Neural progenitor cell (in vitro differentiated cells): ENCODE results near the gene MAP7. TPM values are rescaled to one million over a fixed set of nuclear protein-coding genes. Genes with fewer than 3 reads are reported as not detected.

Source experiments
- DNase-seq: peaks from one replicate; pipeline ENCODE4 v3.0.0-alpha.2; 2016; ENCODE audit warnings: low spot score
- H2AFZ ChIP-seq: fragments of 200-600 bp; sonication (generic); replicated peaks from 2 replicates; pipeline ENCODE4 v1.6.1; 2016; ENCODE audit warnings: antibody characterized with exemption
- H3F3A ChIP-seq: fragments of 200-600 bp; sonication (generic); 2 replicates; pipeline ENCODE4 v1.6.1; 2016; ENCODE audit warnings: antibody characterized with exemption, low read depth
- H3K27ac ChIP-seq: fragments of 200-600 bp; sonication (generic); 2 replicates; pipeline ENCODE4 v1.5.1; 2016; ENCODE audit warnings: mild to moderate bottlenecking
- H3K27me3 ChIP-seq: fragments of 200-600 bp; sonication (generic); 2 replicates; pipeline ENCODE4 v1.6.1; 2016; ENCODE audit warnings: mild to moderate bottlenecking, moderate library complexity
- H3K36me3 ChIP-seq: fragments of 200-600 bp; sonication (generic); 2 replicates; pipeline ENCODE4 v1.5.1; 2016
- H3K4me1 ChIP-seq: fragments of 200-600 bp; sonication (generic); 2 replicates; pipeline ENCODE4 v1.6.1; 2016; ENCODE audit warnings: mixed run types
- H3K4me2 ChIP-seq: fragments of 200-600 bp; sonication (generic); 2 replicates; pipeline ENCODE4 v1.6.1; 2016
- H3K4me3 ChIP-seq: fragments of 200-600 bp; sonication (generic); 2 replicates; pipeline ENCODE4 v1.5.1; 2016
- H3K79me2 ChIP-seq: fragments of 200-600 bp; sonication (generic); 2 replicates; pipeline ENCODE4 v1.6.1; 2016; ENCODE audit warnings: low read depth
- H3K9ac ChIP-seq: fragments of 200-600 bp; sonication (generic); 2 replicates; pipeline ENCODE4 v1.6.1; 2016
- H3K9me3 ChIP-seq: fragments of 200-600 bp; sonication (generic); 2 replicates; pipeline ENCODE4 v1.5.1; 2016; ENCODE audit warnings: low read depth
- H4K20me1 ChIP-seq: fragments of 200-600 bp; sonication (generic); 2 replicates; pipeline ENCODE4 v1.6.1; 2016; ENCODE audit warnings: low read depth
- H3K27ac Mint-ChIP-seq: 3 replicates; pipeline ENCODE4 v1.8.0; 2021; ENCODE audit warnings: mixed read lengths
- H3K27me3 Mint-ChIP-seq: 2 replicates; pipeline ENCODE4 v1.8.0; 2022; ENCODE audit warnings: low read depth, mild to moderate bottlenecking, inconsistent platforms, moderate library complexity, mixed read lengths; ENCODE audit not compliant: insufficient read depth
- H3K36me3 Mint-ChIP-seq: 3 replicates; pipeline ENCODE4 v1.8.0; 2021; ENCODE audit warnings: mixed read lengths
- H3K4me1 Mint-ChIP-seq: 3 replicates; pipeline ENCODE4 v1.8.0; 2021; ENCODE audit warnings: mixed read lengths
- H3K4me3 Mint-ChIP-seq: 3 replicates; pipeline ENCODE4 v1.8.0; 2021; ENCODE audit warnings: mild to moderate bottlenecking, moderate library complexity, mixed read lengths
- H3K9me3 Mint-ChIP-seq: 3 replicates; pipeline ENCODE4 v1.8.0; 2020; ENCODE audit warnings: mixed read lengths
- CTCF ChIP-seq: fragments of 200-600 bp; sonication (generic); IDR thresholded peaks from 2 replicates; pipeline ENCODE4 v1.5.1; 2017; ENCODE audit warnings: antibody characterized with exemption, mild to moderate bottlenecking
- EZH2 ChIP-seq: fragments of 200-600 bp; sonication (generic); IDR thresholded peaks from 2 replicates; pipeline ENCODE4 v1.6.1; 2017; ENCODE audit warnings: antibody characterized with exemption, mild to moderate bottlenecking, moderate library complexity
- EZH2phosphoT487 ChIP-seq: fragments of 200-600 bp; sonication (generic); IDR thresholded peaks from 2 replicates; pipeline ENCODE4 v1.6.1; 2017; ENCODE audit warnings: antibody characterized with exemption
- total RNA-seq: library from RNA; depleted of rRNA; stranded (reverse); fragments of >200 nt; gene quantifications from 2 replicates; pipeline ENCODE4 v1.2.3, GENCODE V29; 2015; ENCODE audit warnings: low replicate concordance

Gene MAP7
- total RNA-seq, 1 donor from 2014 or later: 9.0 TPM

- Histone ChIP-seq H3K4me1 (peaks cover 9% of the 10 kb centered on the region), H3K9ac (no peak overlapping the region), H3K9me3 (no peaks in the 10 kb centered on the region), H3K4me2 (no peak overlapping the region), H3K36me3 (no peaks in the 10 kb centered on the region), H3K4me3 (no peak overlapping the region), H3K79me2 (no peaks in the 10 kb centered on the region), H2AFZ (no peak overlapping the region), H3K27me3 (no peaks in the 10 kb centered on the region), H4K20me1 (no peaks in the 10 kb centered on the region), H3F3A (no peaks in the 10 kb centered on the region), H3K27ac (no peak overlapping the region)
- no peak for DNase-seq
- Mint-ChIP-seq H3K9me3 (no peaks in the 10 kb centered on the region), H3K4me3 (no peak overlapping the region), H3K27ac (no peak overlapping the region), H3K27me3 (no peaks in the 10 kb centered on the region), H3K4me1 (peaks cover 14% of the 10 kb centered on the region), H3K36me3 (no peaks in the 10 kb centered on the region)
- TF ChIP-seq EZH2 (no peak), CTCF (no peak), EZH2phosphoT487 (no peak)
Measured at GRCh38 chr6:136424901-136425300, 125.3 kb downstream of the MAP7 start.

- Mint-ChIP-seq H3K27me3 (no peaks in the 10 kb centered on the region), H3K27ac (no peak overlapping the region), H3K4me3 (no peak overlapping the region), H3K9me3 (no peaks in the 10 kb centered on the region), H3K36me3 (no peaks in the 10 kb centered on the region), H3K4me1 (peaks cover 11% of the 10 kb centered on the region)
- no peaks in the 10 kb centered on the region for H3F3A ChIP-seq
- no peak for DNase-seq
- H3K9ac ChIP-seq: no peak overlapping the region
- H3K79me2 ChIP-seq: no peaks in the 10 kb centered on the region
- H3K27me3 ChIP-seq: no peaks in the 10 kb centered on the region
- no peak overlapping the region for H2AFZ ChIP-seq
- H4K20me1 ChIP-seq: no peaks in the 10 kb centered on the region
- no peaks in the 10 kb centered on the region for H3K36me3 ChIP-seq
- no peak overlapping the region for H3K27ac ChIP-seq
- no peak overlapping the region for H3K4me2 ChIP-seq
- no peaks in the 10 kb centered on the region for H3K9me3 ChIP-seq
- peaks cover 4% of the 10 kb centered on the region for H3K4me1 ChIP-seq
- no peak overlapping the region for H3K4me3 ChIP-seq
- TF ChIP-seq EZH2 (no peak), EZH2phosphoT487 (no peak), CTCF (no peak)
Measured at GRCh38 chr6:136424450-136424849, 125.8 kb downstream of the MAP7 start.

GRCh38 chr6:136421537-136422158 is 128.6 kb downstream of the MAP7 start:
- Mint-ChIP-seq H3K27me3 (no peaks in the 10 kb centered on the region), H3K9me3 (no peaks in the 10 kb centered on the region), H3K36me3 (no peaks in the 10 kb centered on the region), H3K4me1 (peaks cover 3% of the 10 kb centered on the region), H3K4me3 (no peak overlapping the region), H3K27ac (no peak overlapping the region)
- Histone ChIP-seq H3K27ac (no peak overlapping the region), H3K27me3 (no peaks in the 10 kb centered on the region), H2AFZ (no peak overlapping the region), H3K79me2 (no peaks in the 10 kb centered on the region), H3F3A (no peaks in the 10 kb centered on the region), H3K36me3 (no peaks in the 10 kb centered on the region), H3K4me3 (no peak overlapping the region), H3K4me1 (no peaks in the 10 kb centered on the region), H4K20me1 (no peaks in the 10 kb centered on the region), H3K9ac (no peak overlapping the region), H3K4me2 (no peak overlapping the region), H3K9me3 (no peaks in the 10 kb centered on the region)
- TF ChIP-seq EZH2phosphoT487 (no peak), CTCF (no peak), EZH2 (no peak)
- no peak for DNase-seq
